Activated CD8-positive, alpha-beta T cell treated with anti-CD3 and anti-CD28 coated beads, Interleukin-2, amount 10 ng/mL, durations not matched to agents 7 days and 5 days (primary cell): Measurements from ENCODE around the gene H3-3A. TPM values are rescaled to one million over a fixed set of nuclear protein-coding genes. Genes with fewer than 3 reads are reported as not detected.

Experiments used
- ATAC-seq: fragments of 150-1000 bp; cut with Tn5 transposase; one replicate; pipeline ENCODE4 v1.10.0; 2021; ENCODE audit warnings: moderate library complexity
- CTCF ChIA-PET: fragments of 350-600 bp; sonication (Branson Sonifier 250); formaldehyde crosslinking; loops from one replicate; lab custom pipeline; 2021; ENCODE audit warnings: antibody characterized with exemption; lab: Charles Lee
- POLR2A ChIA-PET: fragments of 350-600 bp; sonication (Branson Sonifier 250); formaldehyde crosslinking; loops from one replicate; lab custom pipeline; 2021; ENCODE audit warnings: antibody characterized with exemption; lab: Charles Lee
- DNase-seq: peaks from one replicate; pipeline ENCODE4 v3.0.0-alpha.2; 2020
- H3K27ac Mint-ChIP-seq: one replicate; pipeline ENCODE4 v1.8.0; 2021; ENCODE audit warnings: mild to moderate bottlenecking, mixed read lengths
- H3K27me3 Mint-ChIP-seq: one replicate; pipeline ENCODE4 v1.8.0; 2021; ENCODE audit warnings: low read depth, mixed read lengths
- H3K36me3 Mint-ChIP-seq: one replicate; pipeline ENCODE4 v1.8.0; 2021; ENCODE audit warnings: low read depth, mixed read lengths
- H3K4me1 Mint-ChIP-seq: one replicate; pipeline ENCODE4 v1.8.0; 2021; ENCODE audit warnings: low read depth, mixed read lengths
- H3K4me3 Mint-ChIP-seq: one replicate; pipeline ENCODE4 v1.8.0; 2021; ENCODE audit warnings: mild to moderate bottlenecking, mixed read lengths
- H3K9me3 Mint-ChIP-seq: one replicate; pipeline ENCODE4 v1.8.0; 2022; ENCODE audit warnings: mixed read lengths; ENCODE audit not compliant: insufficient read depth
- total RNA-seq, 2 experiments: library from RNA; stranded (reverse); gene quantifications; one replicate each; pipeline ENCODE4 v1.2.3, GENCODE V29; 2021

The H3-3A gene
- total RNA-seq, 2 experiments from 2014 or later: 526 to 541 TPM

- H3K27me3 Mint-ChIP-seq: no peaks in the 10 kb centered on the region
- ATAC-seq: no peak
- H3K9me3 Mint-ChIP-seq: no peaks in the 10 kb centered on the region
- DNase-seq: no peak
- H3K36me3 Mint-ChIP-seq: no peaks in the 10 kb centered on the region
- CTCF ChIA-PET: no interaction called here
- POLR2A ChIA-PET: interaction anchor here (1.0 kb wide), 1 partner anchor 34 kb away, joined by 3 read pairs; no protein-coding TSS in a partner anchor
- H3K4me3 Mint-ChIP-seq: no peak overlapping the region
- no peak overlapping the region for H3K27ac Mint-ChIP-seq
- peaks cover 2% of the 10 kb centered on the region for H3K4me1 Mint-ChIP-seq
Measured at GRCh38 chr1:226033991-226034390, 28.5 kb upstream of the H3-3A start.

GRCh38 chr1:226034482-226034881 is 28.0 kb upstream of the H3-3A start:
- Mint-ChIP-seq H3K4me3 (no peak overlapping the region), H3K27ac (no peak overlapping the region), H3K9me3 (no peaks in the 10 kb centered on the region), H3K4me1 (no peaks in the 10 kb centered on the region), H3K27me3 (no peaks in the 10 kb centered on the region), H3K36me3 (no peaks in the 10 kb centered on the region)
- ChIA-PET CTCF (no interaction called here), POLR2A (interaction anchor here (1.0 kb wide), 1 partner anchor 35 kb away, joined by 3 read pairs; no protein-coding TSS in a partner anchor)
- ATAC-seq (no peak), DNase-seq (no peak)

DNA sequence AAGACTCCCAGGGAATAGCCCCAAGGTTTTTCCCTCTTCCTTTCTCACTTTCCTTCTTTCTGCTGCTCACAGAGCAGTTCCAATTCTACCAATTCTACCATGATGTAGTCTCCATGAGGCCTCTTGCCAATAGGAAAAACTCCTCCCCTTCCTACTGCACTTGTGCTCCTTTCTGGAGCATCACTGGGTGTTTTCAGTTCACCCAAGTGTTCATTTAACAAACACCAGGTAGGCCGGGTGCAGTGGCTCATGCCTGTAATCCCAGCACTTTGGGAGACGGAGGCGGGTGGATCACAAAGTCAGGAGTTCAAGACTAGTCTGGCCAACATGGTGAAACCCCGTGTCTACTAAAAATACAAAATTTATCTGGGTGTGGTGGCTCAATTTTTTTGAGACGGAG is 26.6 kb upstream of the H3-3A start:
- Mint-ChIP-seq H3K27ac (no peak overlapping the region), H3K4me1 (no peaks in the 10 kb centered on the region), H3K9me3 (no peaks in the 10 kb centered on the region), H3K36me3 (no peaks in the 10 kb centered on the region), H3K27me3 (no peaks in the 10 kb centered on the region), H3K4me3 (no peak overlapping the region)
- DNase-seq: no peak
- no peak for ATAC-seq
- ChIA-PET POLR2A (no interaction called here), CTCF (no interaction called here)

DNA sequence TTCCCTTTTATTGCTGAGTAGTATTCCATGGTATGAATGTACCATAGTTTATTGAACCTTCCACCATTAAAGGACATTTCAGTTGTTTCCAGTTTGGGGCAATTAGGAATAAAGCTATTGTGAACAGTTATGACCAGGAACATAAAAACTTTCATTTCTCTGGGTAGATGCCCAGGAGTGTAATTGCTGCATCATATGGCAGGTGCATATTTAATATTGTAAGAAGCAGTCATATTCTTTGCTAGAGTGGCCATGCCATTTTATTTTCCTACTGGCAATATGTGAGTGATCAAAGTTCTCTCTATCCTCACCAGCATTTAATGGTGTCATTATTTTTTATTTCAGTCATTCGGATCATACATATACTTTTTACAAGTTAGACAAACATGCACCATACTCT is 23.9 kb upstream of the H3-3A start:
- POLR2A ChIA-PET: no interaction called here
- Mint-ChIP-seq H3K4me1 (no peaks in the 10 kb centered on the region), H3K36me3 (no peaks in the 10 kb centered on the region), H3K27ac (no peak overlapping the region), H3K27me3 (no peaks in the 10 kb centered on the region), H3K4me3 (no peak overlapping the region), H3K9me3 (no peaks in the 10 kb centered on the region)
- CTCF ChIA-PET: no interaction called here
- DNase-seq: no peak
- ATAC-seq: no peak

- ChIA-PET CTCF (no interaction called here), POLR2A (interaction anchor here (1.3 kb wide), 1 partner anchor 12 kb away, joined by 4 read pairs; no protein-coding TSS in a partner anchor)
- Mint-ChIP-seq H3K9me3 (no peaks in the 10 kb centered on the region), H3K27ac (no peak overlapping the region), H3K27me3 (peaks cover 4% of the 10 kb centered on the region), H3K4me1 (no peaks in the 10 kb centered on the region), H3K4me3 (no peak overlapping the region), H3K36me3 (no peaks in the 10 kb centered on the region)
- no peak for DNase-seq
- no peak for ATAC-seq
Measured at GRCh38 chr1:226041419-226041818, 21.1 kb upstream of the H3-3A start.

- Mint-ChIP-seq H3K9me3 (no peaks in the 10 kb centered on the region), H3K27ac (no peak overlapping the region), H3K4me3 (no peak overlapping the region), H3K36me3 (no peaks in the 10 kb centered on the region), H3K4me1 (no peaks in the 10 kb centered on the region), H3K27me3 (peaks cover 6% of the 10 kb centered on the region)
- ChIA-PET CTCF (interaction anchor here (1.2 kb wide), 1 partner anchor 20 kb away, joined by 3 read pairs; no protein-coding TSS in a partner anchor), POLR2A (interaction anchor here (1.2 kb wide), 1 partner anchor 45 kb away, joined by 3 read pairs; the partner anchor contains the start of gene SDE2)
- DNase-seq (no peak), ATAC-seq (no peak)
Measured at GRCh38 chr1:226044514-226045101, 17.9 kb upstream of the H3-3A start.

DNA sequence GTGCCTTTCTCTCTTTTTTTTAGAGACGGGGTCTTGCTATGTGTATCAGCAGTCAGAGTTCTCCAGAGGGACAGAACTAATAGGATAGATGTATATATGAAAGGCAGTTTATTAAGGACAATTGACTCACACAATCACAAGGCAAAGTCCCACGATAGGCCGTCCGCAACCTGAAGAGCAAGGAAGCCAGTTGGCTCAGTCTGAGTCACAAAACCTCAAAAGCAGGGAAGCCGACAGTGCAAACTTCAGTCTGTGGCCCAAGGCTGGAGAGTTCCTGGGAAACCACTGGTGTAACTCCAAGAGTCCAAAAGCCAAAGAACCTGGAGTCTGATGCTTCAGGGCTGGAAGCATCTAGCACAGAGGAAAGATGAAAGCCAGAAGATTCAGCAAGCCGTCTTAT is 16.3 kb upstream of the H3-3A start:
- ChIA-PET CTCF (no interaction called here), POLR2A (no interaction called here)
- peaks cover 6% of the 10 kb centered on the region for H3K27me3 Mint-ChIP-seq
- ATAC-seq (no peak), DNase-seq (no peak)
- H3K36me3 Mint-ChIP-seq: no peaks in the 10 kb centered on the region
- no peaks in the 10 kb centered on the region for H3K4me1 Mint-ChIP-seq
- no peak overlapping the region for H3K4me3 Mint-ChIP-seq
- H3K9me3 Mint-ChIP-seq: no peaks in the 10 kb centered on the region
- no peak overlapping the region for H3K27ac Mint-ChIP-seq

GRCh38 chr1:226047495-226047894 is 15.0 kb upstream of the H3-3A start:
- DNase-seq (no peak), ATAC-seq (no peak)
- no peaks in the 10 kb centered on the region for H3K36me3 Mint-ChIP-seq
- CTCF ChIA-PET: interaction anchor here (1.3 kb wide), 1 partner anchor 17 kb away, joined by 4 read pairs; no protein-coding TSS in a partner anchor
- no peak overlapping the region for H3K27ac Mint-ChIP-seq
- H3K9me3 Mint-ChIP-seq: no peaks in the 10 kb centered on the region
- POLR2A ChIA-PET: no interaction called here
- H3K27me3 Mint-ChIP-seq: peaks cover 6% of the 10 kb centered on the region
- no peak overlapping the region for H3K4me3 Mint-ChIP-seq
- no peaks in the 10 kb centered on the region for H3K4me1 Mint-ChIP-seq

DNA sequence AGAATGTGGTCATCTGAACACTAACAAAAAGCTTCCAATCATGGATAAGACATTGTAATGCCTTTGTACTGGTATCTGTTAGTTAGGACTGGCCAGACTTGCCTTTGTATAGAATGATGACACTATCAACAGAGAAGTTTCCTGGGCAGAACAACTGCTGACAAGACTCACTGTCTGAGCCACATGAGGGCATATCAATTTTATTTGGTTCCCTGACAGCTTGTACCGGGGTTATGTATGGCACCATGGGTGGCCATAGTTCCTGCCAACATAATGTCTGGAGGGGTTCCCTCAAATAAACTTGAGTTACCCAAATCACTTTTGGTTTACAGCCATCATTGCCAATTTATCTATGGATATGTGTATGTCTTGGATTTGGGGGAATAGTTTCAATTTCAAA is 13.6 kb upstream of the H3-3A start:
- no peak overlapping the region for H3K27ac Mint-ChIP-seq
- H3K4me3 Mint-ChIP-seq: no peak overlapping the region
- no peak for DNase-seq
- ChIA-PET POLR2A (no interaction called here), CTCF (no interaction called here)
- H3K9me3 Mint-ChIP-seq: no peaks in the 10 kb centered on the region
- peaks cover 6% of the 10 kb centered on the region for H3K27me3 Mint-ChIP-seq
- no peak for ATAC-seq
- no peaks in the 10 kb centered on the region for H3K4me1 Mint-ChIP-seq
- no peaks in the 10 kb centered on the region for H3K36me3 Mint-ChIP-seq

- no peaks in the 10 kb centered on the region for H3K9me3 Mint-ChIP-seq
- peaks cover 6% of the 10 kb centered on the region for H3K27me3 Mint-ChIP-seq
- DNase-seq (no peak), ATAC-seq (no peak)
- no peaks in the 10 kb centered on the region for H3K4me1 Mint-ChIP-seq
- H3K27ac Mint-ChIP-seq: no peak overlapping the region
- ChIA-PET POLR2A (interaction anchor here (0.6 to 1.4 kb wide), 2 partner anchors 12 to 1103 kb away, joined by 3 to 11 read pairs; partner anchors contain the start of gene H3-3A), CTCF (no interaction called here)
- no peaks in the 10 kb centered on the region for H3K36me3 Mint-ChIP-seq
- no peak overlapping the region for H3K4me3 Mint-ChIP-seq
Measured at GRCh38 chr1:226050133-226050532, 12.4 kb upstream of the H3-3A start.

GRCh38 chr1:226051365-226051764 is 11.2 kb upstream of the H3-3A start:
- H3K27me3 Mint-ChIP-seq: peaks cover 2% of the 10 kb centered on the region
- ChIA-PET CTCF (no interaction called here), POLR2A (interaction anchor here (1.4 to 1.6 kb wide), 2 partner anchors 11 to 51 kb away, joined by 4 to 11 read pairs; partner anchors contain the start of gene H3-3A)
- H3K9me3 Mint-ChIP-seq: no peaks in the 10 kb centered on the region
- H3K4me1 Mint-ChIP-seq: no peaks in the 10 kb centered on the region
- no peak for ATAC-seq
- no peak overlapping the region for H3K4me3 Mint-ChIP-seq
- DNase-seq: no peak
- H3K36me3 Mint-ChIP-seq: no peaks in the 10 kb centered on the region
- no peak overlapping the region for H3K27ac Mint-ChIP-seq

- peaks cover 2% of the 10 kb centered on the region for H3K27me3 Mint-ChIP-seq
- no peak overlapping the region for H3K27ac Mint-ChIP-seq
- POLR2A ChIA-PET: interaction anchor here (1.6 kb wide), 1 partner anchor 52 kb away, joined by 4 read pairs; no protein-coding TSS in a partner anchor
Measured at GRCh38 chr1:226052061-226052460, 10.5 kb upstream of the H3-3A start.

More at GRCh38 chr1:226052061-226052460, 10.5 kb upstream of the H3-3A start:
- CTCF ChIA-PET: interaction anchor here (1.1 kb wide), 1 partner anchor 13 kb away, joined by 4 read pairs; no protein-coding TSS in a partner anchor
- DNase-seq: no peak
- Mint-ChIP-seq H3K9me3 (no peaks in the 10 kb centered on the region), H3K36me3 (no peaks in the 10 kb centered on the region), H3K4me1 (no peaks in the 10 kb centered on the region), H3K4me3 (no peak overlapping the region)
- no peak for ATAC-seq
